Activated naive CD4-positive, alpha-beta T cell treated with Interleukin-2 at 50 U/mL for 16 hours (primary cell): ENCODE measurements around the gene PCDHGB5.
"Not testable (repeated sequence)": the region's sequence is repeated elsewhere in the genome, so short reads cannot be mapped to it uniquely, and the experiment has no call there.

Experiments used
- DNase-seq: peaks from one replicate; pipeline ENCODE4 v3.0.0-alpha.2; 2020

PCDHGB5 gene

GRCh38 chr5:141397756-141398551, at the start of gene PCDHGB5:
TSS of gene PCDHGB5 (plus strand) at chr5:141397947. CDS start at chr5:141398128, 181 bp downstream.
- peak; percentile 41 for DNase-seq

- DNase-seq = peak; percentile 37
Observed at GRCh38 chr5:141349917-141350619, 47.7 kb upstream of the PCDHGB5 start, which contains the start of gene PCDHGB1. TSS of gene PCDHGB1 (plus strand) at chr5:141350099. CDS start at chr5:141350261, 162 bp downstream.

- DNase-seq = no peak
Observed at GRCh38 chr5:141351591-141351990, 46.2 kb upstream of the PCDHGB5 start.

- no peak for DNase-seq
Observed at GRCh38 chr5:141354900-141355469, 42.8 kb upstream of the PCDHGB5 start, which contains the start of gene PCDHGA4. TSS of gene PCDHGA4 (plus strand) at chr5:141355021. CDS start at chr5:141355108, 87 bp downstream.

- no peak for DNase-seq
Observed at GRCh38 chr5:141355641-141356040, 42.1 kb upstream of the PCDHGB5 start.

GRCh38 chr5:141356133-141356532, 41.6 kb upstream of the PCDHGB5 start:
- DNase-seq = no peak

GRCh38 chr5:141356950-141357349, 40.8 kb upstream of the PCDHGB5 start:
- DNase-seq = no peak

GRCh38 chr5:141359790-141360426, 37.8 kb upstream of the PCDHGB5 start, which contains the start of gene PCDHGB2:
TSS of gene PCDHGB2 (plus strand) at chr5:141359994. CDS start at chr5:141360136, 142 bp downstream.
- no peak for DNase-seq

- DNase-seq = no peak
Observed at GRCh38 chr5:141360685-141361084, 37.1 kb upstream of the PCDHGB5 start.

- DNase-seq = no peak
Observed at GRCh38 chr5:141362719-141363118, 35.0 kb upstream of the PCDHGB5 start.

- DNase-seq = no peak
Observed at GRCh38 chr5:141363952-141364660, 33.6 kb upstream of the PCDHGB5 start, which contains the start of gene PCDHGA5. TSS of gene PCDHGA5 (plus strand) at chr5:141364162. CDS start at chr5:141364331, 169 bp downstream.

- no peak for DNase-seq
Observed at GRCh38 chr5:141366016-141366896, 31.5 kb upstream of the PCDHGB5 start.

- DNase-seq = peak; percentile 36
Observed at GRCh38 chr5:141369994-141370848, 27.5 kb upstream of the PCDHGB5 start, which contains the start of gene PCDHGB3. TSS of gene PCDHGB3 (plus strand) at chr5:141370242. CDS start at chr5:141370395, 153 bp downstream.

- DNase-seq = no peak
Observed at GRCh38 chr5:141371572-141372475, 25.9 kb upstream of the PCDHGB5 start.

- DNase-seq = no peak
Observed at GRCh38 chr5:141373673-141374317, 24.0 kb upstream of the PCDHGB5 start, which contains the start of gene PCDHGA6. TSS of gene PCDHGA6 (plus strand) at chr5:141373891. CDS start at chr5:141374084, 193 bp downstream.

GRCh38 chr5:141374627-141375026, 23.1 kb upstream of the PCDHGB5 start:
- DNase-seq = no peak

- not testable (repeated sequence) for DNase-seq
Observed at GRCh38 chr5:141375444-141376155, 22.1 kb upstream of the PCDHGB5 start.
